SK-N-SH treated with all-trans-retinoic acid at 6 μM for 48 hours (cell line): ENCODE data around the gene CSK.
"Not testable (repeated sequence)": the region's sequence is repeated elsewhere in the genome, so short reads cannot be mapped to it uniquely, and the experiment has no call there.

Experiments used
- ATAC-seq: fragments of 200-7000 bp; cut with Tn5 transposase; 3 replicates; pipeline ENCODE4 v1.9.1; 2020; ENCODE audit warnings: mild to moderate bottlenecking, moderate library complexity
- ARNTL ChIP-seq: fragments of 450-650 bp; formaldehyde crosslinking; IDR thresholded peaks from 2 replicates; pipeline ENCODE4 v1.5.0; 2020; ENCODE audit warnings: low read depth, mild to moderate bottlenecking, moderate library complexity, borderline replicate concordance
- BACH2 ChIP-seq: fragments of 250-450 bp; sonication (Bioruptor Pico); IDR thresholded peaks from 2 replicates; pipeline ENCODE4 v1.9.0; 2021; ENCODE audit warnings: mild to moderate bottlenecking, borderline replicate concordance
- CSDC2 ChIP-seq: fragments of 250-450 bp; sonication (Bioruptor Pico); IDR thresholded peaks from 2 replicates; pipeline ENCODE4 v1.5.0; 2020; ENCODE audit warnings: mild to moderate bottlenecking, moderate library complexity
- ESRRG ChIP-seq: fragments of 250-450 bp; sonication (Bioruptor Pico); IDR thresholded peaks from 2 replicates; pipeline ENCODE4 v1.6.1; 2021; ENCODE audit warnings: mild to moderate bottlenecking
- GLIS3 ChIP-seq: fragments of 250-450 bp; sonication (Bioruptor Pico); IDR thresholded peaks from 2 replicates; pipeline ENCODE4 v1.5.0; 2020; ENCODE audit warnings: mild to moderate bottlenecking, moderate library complexity
- ISL1 ChIP-seq: fragments of 250-450 bp; sonication (Bioruptor Pico); IDR thresholded peaks from 2 replicates; pipeline ENCODE4 v2.1.2; 2022; ENCODE audit warnings: mild to moderate bottlenecking, moderate library complexity
- OSR1 ChIP-seq: fragments of 250-450 bp; sonication (Bioruptor Pico); IDR thresholded peaks from 2 replicates; pipeline ENCODE4 v1.8.0; 2022; ENCODE audit warnings: moderate library complexity, mild to moderate bottlenecking, inconsistent platforms
- PPARA ChIP-seq: fragments of 250-450 bp; sonication (Bioruptor Pico); IDR thresholded peaks from 2 replicates; pipeline ENCODE4 v1.5.0; 2020; ENCODE audit warnings: mild to moderate bottlenecking, borderline replicate concordance
- RARB ChIP-seq: fragments of 250-450 bp; sonication (Bioruptor Pico); IDR thresholded peaks from 2 replicates; pipeline ENCODE4 v1.8.0; 2021; ENCODE audit warnings: mild to moderate bottlenecking, moderate library complexity
- TCF4 ChIP-seq: fragments of 250-450 bp; sonication (Bioruptor Pico); IDR thresholded peaks from 2 replicates; pipeline ENCODE4 v1.8.0; 2021; ENCODE audit warnings: mild to moderate bottlenecking, moderate library complexity, borderline replicate concordance
- TOX ChIP-seq: fragments of 250-450 bp; sonication (Bioruptor Pico); IDR thresholded peaks from 2 replicates; pipeline ENCODE4 v1.8.0; 2021; ENCODE audit warnings: mild to moderate bottlenecking, moderate library complexity, borderline replicate concordance
- ZC3H10 ChIP-seq: fragments of 250-450 bp; sonication (Bioruptor Pico); IDR thresholded peaks from 2 replicates; pipeline ENCODE4 v1.5.1; 2021; ENCODE audit warnings: mild to moderate bottlenecking, moderate library complexity
- ZFP3 ChIP-seq: fragments of 250-450 bp; sonication (Bioruptor Pico); IDR thresholded peaks from 2 replicates; pipeline ENCODE4 v1.5.0; 2020; ENCODE audit warnings: mild to moderate bottlenecking, moderate library complexity
- ZFP30 ChIP-seq: fragments of 450-650 bp; formaldehyde crosslinking; IDR thresholded peaks from 2 replicates; pipeline ENCODE4 v1.5.0; 2022; ENCODE audit warnings: mild to moderate bottlenecking, moderate library complexity
- ZNF565 ChIP-seq: fragments of 450-650 bp; formaldehyde crosslinking; conservative IDR thresholded peaks from 2 replicates; pipeline ENCODE4 v1.5.0; 2020; ENCODE audit warnings: low read depth, mild to moderate bottlenecking, moderate library complexity
- ZNF70 ChIP-seq: fragments of 450-650 bp; formaldehyde crosslinking; IDR thresholded peaks from 2 replicates; pipeline ENCODE4 v1.5.0; 2020; ENCODE audit warnings: mild to moderate bottlenecking, moderate library complexity
- ZNF8 ChIP-seq: fragments of 450-650 bp; formaldehyde crosslinking; IDR thresholded peaks from 2 replicates; pipeline ENCODE4 v1.5.0; 2020; ENCODE audit warnings: mild to moderate bottlenecking, moderate library complexity
- TF ChIP-seq, protein P1 (sequence below): fragments of 250-450 bp; sonication (Bioruptor Pico); IDR thresholded peaks from 2 replicates; pipeline ENCODE4 v1.8.0; 2020; ENCODE audit warnings: mild to moderate bottlenecking, moderate library complexity, borderline replicate concordance
- TF ChIP-seq, protein P2 (sequence below): fragments of 250-450 bp; sonication (Bioruptor Pico); IDR thresholded peaks from 2 replicates; pipeline ENCODE4 v1.5.0; 2020; ENCODE audit warnings: mild to moderate bottlenecking, moderate library complexity
- TF ChIP-seq, protein P3 (sequence below): fragments of 250-450 bp; sonication (Bioruptor Pico); IDR thresholded peaks from 2 replicates; pipeline ENCODE4 v1.5.1; 2020; ENCODE audit warnings: low read depth, mild to moderate bottlenecking, moderate library complexity
- TF ChIP-seq, protein P4 (sequence below): fragments of 250-450 bp; sonication (Bioruptor Pico); IDR thresholded peaks from 2 replicates; pipeline ENCODE4 v1.5.1; 2021; ENCODE audit warnings: mild to moderate bottlenecking, moderate library complexity

The CSK gene

DNA sequence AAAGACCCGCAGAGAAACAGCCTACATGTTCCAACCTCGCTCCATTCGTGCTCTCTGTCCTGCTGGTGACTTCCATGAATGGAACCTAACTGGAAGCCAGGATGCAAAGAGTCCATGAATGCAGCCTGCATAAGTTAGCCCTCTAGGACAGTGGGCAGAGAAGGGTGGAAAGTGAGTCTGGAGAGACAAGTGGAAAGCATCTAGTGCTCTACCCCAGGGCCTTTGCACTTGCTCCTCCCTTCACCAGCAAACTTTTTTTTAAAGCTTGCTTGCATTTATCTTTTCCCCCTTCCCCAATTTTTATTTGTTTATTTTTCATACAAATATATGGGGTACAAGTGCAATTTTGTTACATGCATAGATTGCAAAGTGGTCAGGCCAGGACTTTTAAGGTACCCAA lies 48.6 kb upstream of the CSK start (continued):
- TF ChIP-seq, protein P1, sequence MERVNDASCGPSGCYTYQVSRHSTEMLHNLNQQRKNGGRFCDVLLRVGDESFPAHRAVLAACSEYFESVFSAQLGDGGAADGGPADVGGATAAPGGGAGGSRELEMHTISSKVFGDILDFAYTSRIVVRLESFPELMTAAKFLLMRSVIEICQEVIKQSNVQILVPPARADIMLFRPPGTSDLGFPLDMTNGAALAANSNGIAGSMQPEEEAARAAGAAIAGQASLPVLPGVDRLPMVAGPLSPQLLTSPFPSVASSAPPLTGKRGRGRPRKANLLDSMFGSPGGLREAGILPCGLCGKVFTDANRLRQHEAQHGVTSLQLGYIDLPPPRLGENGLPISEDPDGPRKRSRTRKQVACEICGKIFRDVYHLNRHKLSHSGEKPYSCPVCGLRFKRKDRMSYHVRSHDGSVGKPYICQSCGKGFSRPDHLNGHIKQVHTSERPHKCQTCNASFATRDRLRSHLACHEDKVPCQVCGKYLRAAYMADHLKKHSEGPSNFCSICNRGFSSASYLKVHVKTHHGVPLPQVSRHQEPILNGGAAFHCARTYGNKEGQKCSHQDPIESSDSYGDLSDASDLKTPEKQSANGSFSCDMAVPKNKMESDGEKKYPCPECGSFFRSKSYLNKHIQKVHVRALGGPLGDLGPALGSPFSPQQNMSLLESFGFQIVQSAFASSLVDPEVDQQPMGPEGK (CRISPR knock-in tag) = no peak
- no peak for TF ChIP-seq OSR1 (CRISPR knock-in tag)

DNA sequence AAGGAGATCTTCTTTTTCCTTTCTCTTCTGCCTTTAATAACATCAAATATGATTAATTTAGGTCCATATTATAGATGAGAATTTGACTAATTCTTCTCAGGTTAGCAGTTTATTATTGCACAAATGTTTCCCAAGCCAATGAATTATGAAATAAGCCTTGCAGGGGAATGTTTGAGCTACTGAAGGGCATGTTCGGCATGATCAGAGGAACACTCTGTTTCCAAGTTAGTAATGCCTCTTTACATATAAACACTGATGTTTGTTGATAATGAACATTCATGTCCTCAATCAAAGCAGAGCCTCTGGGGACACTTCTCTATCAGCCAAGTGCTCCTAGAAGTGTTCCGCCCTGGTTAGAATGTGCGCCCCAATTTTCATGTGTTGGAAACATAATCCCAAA lies 46.6 kb upstream of the CSK start:
- TF ChIP-seq OSR1 (CRISPR knock-in tag) = no peak
- no peak for TF ChIP-seq TOX
- TF ChIP-seq ZNF8 (CRISPR knock-in tag) = no peak
- TF ChIP-seq, protein P2, sequence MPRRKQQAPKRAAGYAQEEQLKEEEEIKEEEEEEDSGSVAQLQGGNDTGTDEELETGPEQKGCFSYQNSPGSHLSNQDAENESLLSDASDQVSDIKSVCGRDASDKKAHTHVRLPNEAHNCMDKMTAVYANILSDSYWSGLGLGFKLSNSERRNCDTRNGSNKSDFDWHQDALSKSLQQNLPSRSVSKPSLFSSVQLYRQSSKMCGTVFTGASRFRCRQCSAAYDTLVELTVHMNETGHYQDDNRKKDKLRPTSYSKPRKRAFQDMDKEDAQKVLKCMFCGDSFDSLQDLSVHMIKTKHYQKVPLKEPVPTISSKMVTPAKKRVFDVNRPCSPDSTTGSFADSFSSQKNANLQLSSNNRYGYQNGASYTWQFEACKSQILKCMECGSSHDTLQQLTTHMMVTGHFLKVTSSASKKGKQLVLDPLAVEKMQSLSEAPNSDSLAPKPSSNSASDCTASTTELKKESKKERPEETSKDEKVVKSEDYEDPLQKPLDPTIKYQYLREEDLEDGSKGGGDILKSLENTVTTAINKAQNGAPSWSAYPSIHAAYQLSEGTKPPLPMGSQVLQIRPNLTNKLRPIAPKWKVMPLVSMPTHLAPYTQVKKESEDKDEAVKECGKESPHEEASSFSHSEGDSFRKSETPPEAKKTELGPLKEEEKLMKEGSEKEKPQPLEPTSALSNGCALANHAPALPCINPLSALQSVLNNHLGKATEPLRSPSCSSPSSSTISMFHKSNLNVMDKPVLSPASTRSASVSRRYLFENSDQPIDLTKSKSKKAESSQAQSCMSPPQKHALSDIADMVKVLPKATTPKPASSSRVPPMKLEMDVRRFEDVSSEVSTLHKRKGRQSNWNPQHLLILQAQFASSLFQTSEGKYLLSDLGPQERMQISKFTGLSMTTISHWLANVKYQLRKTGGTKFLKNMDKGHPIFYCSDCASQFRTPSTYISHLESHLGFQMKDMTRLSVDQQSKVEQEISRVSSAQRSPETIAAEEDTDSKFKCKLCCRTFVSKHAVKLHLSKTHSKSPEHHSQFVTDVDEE (CRISPR knock-in tag) = no peak
- no peak for TF ChIP-seq ESRRG
- no peak for TF ChIP-seq ZFP3 (CRISPR knock-in tag)
- TF ChIP-seq ARNTL = no peak
- no peak for TF ChIP-seq ISL1 (CRISPR knock-in tag)
- TF ChIP-seq, protein P3, sequence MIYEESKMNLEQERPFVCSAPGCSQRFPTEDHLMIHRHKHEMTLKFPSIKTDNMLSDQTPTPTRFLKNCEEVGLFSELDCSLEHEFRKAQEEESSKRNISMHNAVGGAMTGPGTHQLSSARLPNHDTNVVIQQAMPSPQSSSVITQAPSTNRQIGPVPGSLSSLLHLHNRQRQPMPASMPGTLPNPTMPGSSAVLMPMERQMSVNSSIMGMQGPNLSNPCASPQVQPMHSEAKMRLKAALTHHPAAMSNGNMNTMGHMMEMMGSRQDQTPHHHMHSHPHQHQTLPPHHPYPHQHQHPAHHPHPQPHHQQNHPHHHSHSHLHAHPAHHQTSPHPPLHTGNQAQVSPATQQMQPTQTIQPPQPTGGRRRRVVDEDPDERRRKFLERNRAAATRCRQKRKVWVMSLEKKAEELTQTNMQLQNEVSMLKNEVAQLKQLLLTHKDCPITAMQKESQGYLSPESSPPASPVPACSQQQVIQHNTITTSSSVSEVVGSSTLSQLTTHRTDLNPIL = no peak
- TF ChIP-seq CSDC2 (CRISPR knock-in tag) = no peak
- TF ChIP-seq, protein P1 (CRISPR knock-in tag) = no peak
- no peak for TF ChIP-seq RARB (CRISPR knock-in tag)
- no peak for TF ChIP-seq GLIS3 (CRISPR knock-in tag)
- no peak for TF ChIP-seq PPARA (CRISPR knock-in tag)
- no peak for ATAC-seq

DNA sequence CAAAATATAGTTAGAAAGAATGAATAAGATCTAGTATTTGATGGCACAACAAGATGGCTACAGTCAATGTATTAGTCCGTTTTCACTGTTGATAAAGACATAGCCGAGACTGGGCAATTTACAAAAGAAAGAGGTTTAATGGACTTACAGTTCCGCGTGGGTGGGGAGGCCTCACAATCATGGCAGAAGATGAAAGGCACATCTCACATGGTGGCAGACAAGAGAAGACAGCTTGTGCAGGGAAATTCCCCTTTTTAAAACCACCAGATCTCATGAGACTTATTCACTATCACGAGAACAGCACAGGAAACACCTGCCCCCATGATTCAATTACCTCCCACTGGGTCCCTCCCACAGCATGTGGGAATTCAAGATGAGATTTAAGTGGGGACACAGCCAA lies 43.6 kb upstream of the CSK start:
- not testable (repeated sequence) for ATAC-seq

DNA sequence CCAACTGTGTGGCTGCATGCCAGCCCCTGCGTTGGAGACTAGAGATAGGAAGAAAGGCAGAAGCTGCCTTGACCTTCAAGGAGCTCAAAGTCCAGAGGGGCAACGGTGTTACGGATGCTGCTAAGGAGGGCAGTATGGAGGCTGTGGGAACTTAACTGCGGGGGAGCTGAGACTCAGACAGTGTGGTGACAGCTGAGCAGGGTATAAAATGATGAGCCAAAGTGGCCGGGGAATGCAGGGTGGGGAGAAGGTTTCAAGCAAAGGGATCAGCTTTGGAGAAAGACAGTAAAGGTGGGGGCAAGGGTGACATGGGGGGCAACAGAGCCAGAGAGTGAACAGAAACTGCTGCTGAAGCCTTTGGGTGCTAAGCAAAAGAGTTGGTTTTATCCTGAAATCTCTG lies 39.5 kb upstream of the CSK start:
- no peak for ATAC-seq
- TF ChIP-seq, protein P2 (CRISPR knock-in tag) = no peak
- TF ChIP-seq ZFP3 (CRISPR knock-in tag) (no peak), TCF4 (CRISPR knock-in tag) (no peak), TOX (no peak), ESRRG (no peak), ZFP30 (CRISPR knock-in tag) (no peak), ZNF565 (CRISPR knock-in tag) (no peak), ZC3H10 (CRISPR knock-in tag) (no peak), ZNF70 (CRISPR knock-in tag) (no peak), OSR1 (CRISPR knock-in tag) (no peak), RARB (CRISPR knock-in tag) (no peak), BACH2 (CRISPR knock-in tag) (no peak), ISL1 (CRISPR knock-in tag) (no peak)
- TF ChIP-seq, protein P3 = no peak
- TF ChIP-seq, protein P4, sequence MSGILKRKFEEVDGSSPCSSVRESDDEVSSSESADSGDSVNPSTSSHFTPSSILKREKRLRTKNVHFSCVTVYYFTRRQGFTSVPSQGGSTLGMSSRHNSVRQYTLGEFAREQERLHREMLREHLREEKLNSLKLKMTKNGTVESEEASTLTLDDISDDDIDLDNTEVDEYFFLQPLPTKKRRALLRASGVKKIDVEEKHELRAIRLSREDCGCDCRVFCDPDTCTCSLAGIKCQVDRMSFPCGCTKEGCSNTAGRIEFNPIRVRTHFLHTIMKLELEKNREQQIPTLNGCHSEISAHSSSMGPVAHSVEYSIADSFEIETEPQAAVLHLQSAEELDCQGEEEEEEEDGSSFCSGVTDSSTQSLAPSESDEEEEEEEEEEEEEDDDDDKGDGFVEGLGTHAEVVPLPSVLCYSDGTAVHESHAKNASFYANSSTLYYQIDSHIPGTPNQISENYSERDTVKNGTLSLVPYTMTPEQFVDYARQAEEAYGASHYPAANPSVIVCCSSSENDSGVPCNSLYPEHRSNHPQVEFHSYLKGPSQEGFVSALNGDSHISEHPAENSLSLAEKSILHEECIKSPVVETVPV = no peak
